ENCODE measurements around the gene CASP8.

GRCh38 chr2:201231781-201232466 lies 28.4 kb upstream of the CASP8 start:
- TF ChIP-seq EZH2 (IDR thresholded peaks at IDR 0.05) (no peak), POLR2AphosphoS5 (IDR thresholded peaks at IDR 0.05; ENCODE audit: borderline replicate concordance, low read depth, low read length) (peak; percentile 58), FOXP2 (optimal IDR thresholded peaks at IDR 0.05; ENCODE audit: control extremely low read depth, extremely low read length, insufficient read depth) (no peak)

Measured in SK-N-MC (cell line).